GM21390 (cell line): ENCODE measurements around the gene RRM2.
"Not testable (repeated sequence)": the region's sequence is repeated elsewhere in the genome, so short reads cannot be mapped to it uniquely, and the experiment has no call there.

ENCODE experiments used
- ATAC-seq: cut with Tn5 transposase; IDR thresholded peaks from one replicate; pipeline ENCODE4 v1.9.1; 2021; ENCODE audit not compliant: unreplicated experiment

RRM2 gene

DNA sequence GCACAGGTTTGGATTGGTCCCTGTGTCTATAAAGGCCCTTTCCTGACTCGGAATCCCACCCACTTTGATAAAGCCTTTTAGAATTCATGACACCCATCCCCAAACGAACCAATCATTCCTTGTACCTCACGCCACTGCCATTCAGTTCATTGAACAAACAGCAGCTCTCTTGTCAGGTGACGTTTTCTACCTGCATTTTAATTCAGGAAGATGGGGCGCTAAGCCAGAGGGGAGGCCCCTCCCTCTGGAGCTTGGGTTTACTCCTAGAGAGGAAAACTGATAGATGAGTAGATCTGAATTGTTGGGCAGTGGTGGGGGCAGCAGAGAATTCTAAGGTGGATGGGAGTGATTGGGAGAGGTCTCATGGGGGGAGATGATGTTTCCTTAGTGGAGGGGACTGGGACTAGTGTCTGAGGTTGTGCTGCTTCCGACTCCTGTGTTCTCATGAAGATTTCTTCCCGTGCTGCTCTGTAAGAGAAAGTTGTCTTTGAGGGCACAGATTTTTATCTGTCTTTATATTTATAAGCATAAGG lies 9.6 kb downstream of the RRM2 start:
- no peak for ATAC-seq

DNA sequence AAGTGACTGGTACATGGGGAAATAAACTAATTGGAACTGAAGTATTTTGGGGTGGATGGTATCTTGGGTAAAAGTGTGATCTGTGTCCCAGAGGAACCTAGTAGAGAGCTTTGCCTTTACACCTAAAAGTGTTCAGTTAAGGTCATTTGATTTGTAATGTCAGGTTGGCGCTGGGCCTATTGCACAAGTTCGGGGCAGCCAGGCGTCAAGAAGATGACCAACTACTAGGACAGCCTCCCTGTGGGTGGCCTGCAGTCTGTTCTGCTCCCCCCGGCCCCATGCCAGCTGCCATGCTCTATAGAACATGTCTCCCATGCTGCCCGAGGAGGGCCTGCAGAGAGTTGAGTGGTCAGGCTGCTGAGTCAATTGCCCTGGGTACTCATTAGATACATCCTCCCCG lies 10.1 kb downstream of the RRM2 start:
- no peak for ATAC-seq

DNA sequence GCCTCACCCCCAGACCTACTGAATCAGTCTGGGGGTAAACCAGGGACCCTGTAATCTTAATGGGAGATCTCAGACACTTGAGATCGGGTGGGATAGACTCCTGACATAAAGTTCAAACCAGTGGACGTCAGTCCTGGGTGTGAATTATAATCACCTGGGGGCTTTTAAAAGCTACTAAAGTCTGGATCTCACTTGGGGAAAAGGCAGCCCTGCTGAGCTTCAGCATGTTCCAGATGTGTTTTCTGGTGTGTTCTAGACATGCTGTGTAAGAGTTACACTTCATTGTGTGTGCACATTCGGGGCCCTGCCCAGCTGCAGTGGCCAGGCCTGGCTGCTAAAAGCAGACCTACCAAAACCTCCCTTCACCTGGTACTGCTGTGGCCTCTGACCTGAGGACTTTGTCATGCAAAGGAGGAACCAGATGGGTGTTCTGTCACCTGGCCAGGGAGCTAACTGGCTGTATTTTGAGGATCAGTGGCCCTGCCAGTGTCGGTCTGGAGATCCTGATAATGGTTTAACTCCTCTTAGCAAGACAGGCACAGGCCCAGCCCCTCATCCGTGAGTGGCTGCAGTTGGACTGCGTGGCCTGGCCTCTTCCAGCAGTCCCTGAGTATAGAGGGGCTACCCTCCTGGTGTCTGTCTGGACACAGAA lies 10.6 kb downstream of the RRM2 start:
- no peak for ATAC-seq

GRCh38 chr2:10135296-10136089 lies 13.0 kb downstream of the RRM2 start:
- ATAC-seq: no peak

- no peak for ATAC-seq
Measured at GRCh38 chr2:10136101-10136934, 13.8 kb downstream of the RRM2 start.

GRCh38 chr2:10137053-10137843 lies 14.7 kb downstream of the RRM2 start:
- ATAC-seq: no peak

- no peak for ATAC-seq
Measured at GRCh38 chr2:10139536-10139935, 17.0 kb downstream of the RRM2 start.

GRCh38 chr2:10140841-10141610 lies 18.5 kb downstream of the RRM2 start:
- ATAC-seq: no peak

GRCh38 chr2:10141736-10142639 lies 19.4 kb downstream of the RRM2 start:
- no peak for ATAC-seq

DNA sequence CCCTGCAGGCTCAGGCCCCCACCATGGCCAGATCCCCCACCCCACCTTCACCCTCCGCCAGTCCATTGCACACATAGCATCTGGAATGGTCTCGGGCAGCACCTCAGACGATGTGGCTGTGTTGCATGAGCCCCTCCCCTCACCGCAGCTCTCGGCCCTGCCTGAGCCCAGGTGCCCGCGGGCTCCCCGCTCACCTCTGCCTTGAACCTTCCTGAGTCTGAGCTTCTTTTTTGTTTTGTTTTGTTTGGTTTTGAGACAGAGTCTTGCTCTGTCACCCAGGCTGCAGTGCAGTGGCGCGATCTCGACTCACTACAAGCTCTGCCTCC lies 20.1 kb downstream of the RRM2 start:
- ATAC-seq: no peak

DNA sequence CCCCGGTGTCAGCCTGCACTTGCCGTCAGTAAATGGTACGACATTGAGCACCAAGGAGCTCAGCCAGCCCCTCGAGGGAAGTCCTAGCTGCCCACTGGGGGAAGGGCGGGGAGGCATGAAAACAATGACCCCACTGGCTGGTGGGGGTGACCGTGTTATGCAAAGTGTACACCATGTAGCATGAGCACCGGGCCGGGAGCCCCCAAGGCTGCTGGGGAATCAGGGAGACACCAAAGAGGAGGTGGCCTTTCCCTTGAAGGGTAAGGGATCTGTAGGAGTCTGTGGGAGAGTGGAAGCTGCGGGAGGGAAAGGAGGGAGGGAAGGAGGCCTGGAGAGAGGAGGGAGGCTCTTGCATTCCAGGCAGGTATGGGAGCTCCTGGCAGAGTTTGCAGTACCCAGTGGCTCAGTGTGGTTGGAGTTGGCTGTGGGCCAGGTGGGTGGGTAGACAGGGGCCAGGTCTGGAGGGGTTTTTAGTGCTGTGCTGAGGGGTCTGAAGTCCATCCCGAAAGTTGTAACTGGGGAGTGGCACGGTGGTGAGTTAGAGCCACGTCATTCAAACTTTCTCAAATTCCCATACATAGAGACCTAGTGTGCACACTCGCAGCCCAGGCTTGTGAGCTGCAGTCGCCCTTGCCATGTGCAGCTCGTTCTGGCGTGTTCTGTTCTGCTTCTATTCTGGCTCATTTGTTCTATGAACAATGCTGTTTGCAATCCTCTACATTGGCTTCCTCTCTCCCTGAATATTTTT lies 22.4 kb downstream of the RRM2 start:
- ATAC-seq: no peak

DNA sequence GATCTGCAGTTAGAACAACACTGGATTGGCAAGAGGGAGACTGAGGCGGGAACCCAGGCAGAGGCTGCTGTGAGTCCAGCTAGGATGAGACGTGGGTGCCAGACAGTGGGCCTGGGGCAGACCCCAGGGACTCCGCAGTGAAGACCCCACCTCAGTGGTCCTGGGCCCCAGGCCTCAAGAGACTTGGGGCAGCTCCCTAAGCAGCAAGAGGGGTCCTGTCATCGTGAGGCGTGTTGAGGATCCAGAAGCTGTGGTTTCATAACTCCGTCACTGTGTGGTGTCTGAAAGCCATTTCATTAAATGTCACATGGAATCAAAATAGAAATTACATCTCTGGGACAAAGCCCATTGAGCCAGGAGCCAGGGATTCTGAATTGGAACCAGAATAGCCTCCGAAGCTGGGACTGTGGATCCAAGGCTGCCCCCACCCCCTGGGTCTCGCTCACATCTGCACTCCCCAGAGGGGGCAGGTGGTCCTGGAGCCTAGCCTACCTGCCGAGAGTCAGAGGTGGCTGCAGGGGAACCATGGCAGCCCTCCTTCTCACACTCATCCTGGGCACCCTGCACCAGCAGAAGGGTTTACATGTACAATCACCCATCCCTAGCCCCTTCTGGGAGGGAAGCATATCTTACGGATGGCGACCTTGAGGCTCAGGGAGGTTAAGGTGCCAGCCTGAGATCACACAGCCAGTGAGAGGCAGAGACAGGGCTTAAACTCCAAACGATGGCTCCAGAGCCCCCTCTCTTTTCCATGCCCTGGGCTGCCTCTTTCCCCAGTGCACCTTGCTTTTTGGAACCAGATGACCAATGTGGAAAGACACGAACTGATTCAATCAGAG lies 23.2 kb downstream of the RRM2 start:
- no peak for ATAC-seq

DNA sequence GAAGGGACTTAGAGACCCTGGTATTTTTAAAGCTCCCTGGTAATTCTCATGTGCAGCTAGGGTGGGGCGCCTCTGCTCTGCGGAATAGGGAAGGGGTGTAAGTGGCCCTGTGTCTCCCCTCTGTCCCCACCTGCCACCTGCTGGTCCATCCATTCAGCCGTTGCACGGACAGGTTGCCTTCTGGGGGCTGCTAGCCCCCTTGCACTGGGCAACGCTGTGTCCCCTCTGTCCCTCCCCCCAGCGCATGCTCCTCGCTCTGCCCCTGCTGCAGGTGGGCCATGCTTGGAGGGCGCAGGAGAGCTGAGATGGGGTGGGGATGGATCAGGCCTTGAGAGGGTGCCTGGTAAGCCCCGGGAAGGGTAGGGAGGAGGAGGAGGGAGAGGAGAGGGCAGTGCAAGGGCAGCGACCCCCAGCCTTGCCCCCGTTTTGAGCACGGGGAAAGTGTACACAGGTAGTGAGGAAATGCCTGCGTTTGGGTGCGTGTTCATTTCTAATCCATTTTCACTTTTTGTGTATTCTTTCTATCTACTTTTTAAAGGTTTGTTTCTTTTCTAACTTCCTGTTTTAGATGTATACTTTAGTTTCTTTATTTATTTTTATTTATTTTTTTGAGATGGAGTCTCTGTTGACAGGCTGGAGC lies 23.9 kb downstream of the RRM2 start:
- ATAC-seq: no peak

GRCh38 chr2:10147050-10147660 lies 24.6 kb downstream of the RRM2 start:
- ATAC-seq: not testable (repeated sequence)

DNA sequence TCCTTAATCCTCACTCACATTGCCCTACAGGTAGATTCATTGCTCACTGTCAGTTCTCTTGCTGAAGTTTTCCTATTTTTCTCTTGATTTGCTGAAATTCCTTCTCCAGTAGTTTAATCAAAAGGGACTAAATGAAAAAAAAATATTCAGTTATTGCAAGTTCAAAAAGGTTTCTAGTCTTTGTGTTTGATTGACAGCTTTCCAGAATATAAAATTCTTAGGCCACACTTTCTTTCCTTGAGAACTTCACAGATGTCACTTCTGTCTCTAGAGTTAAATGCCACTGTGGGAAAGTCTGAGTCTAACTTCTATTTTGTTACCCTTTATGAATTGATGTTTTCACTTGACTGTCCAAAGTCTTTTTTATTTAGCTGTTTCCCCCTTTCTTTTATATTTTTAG lies 25.7 kb downstream of the RRM2 start:
- no peak for ATAC-seq

DNA sequence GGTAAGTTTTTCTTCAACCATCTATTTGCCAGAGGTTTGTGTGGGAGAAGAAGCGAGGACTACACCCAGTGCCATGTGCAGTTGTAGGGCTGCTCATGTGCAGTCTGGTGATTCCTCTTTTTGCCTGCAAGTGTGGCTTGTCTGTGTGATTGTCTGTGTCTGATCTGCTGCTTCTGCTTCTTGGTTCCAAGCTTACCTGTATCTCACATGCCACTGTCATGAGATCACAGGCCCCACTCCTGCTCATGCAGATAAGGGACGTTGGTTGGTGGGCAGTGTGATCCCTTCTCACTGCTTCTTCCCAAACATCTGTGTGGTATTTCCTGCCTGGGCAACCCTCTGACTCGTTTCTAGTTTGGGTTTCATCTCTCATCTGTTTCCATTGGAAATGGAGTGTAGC lies 27.1 kb downstream of the RRM2 start:
- ATAC-seq: no peak

DNA sequence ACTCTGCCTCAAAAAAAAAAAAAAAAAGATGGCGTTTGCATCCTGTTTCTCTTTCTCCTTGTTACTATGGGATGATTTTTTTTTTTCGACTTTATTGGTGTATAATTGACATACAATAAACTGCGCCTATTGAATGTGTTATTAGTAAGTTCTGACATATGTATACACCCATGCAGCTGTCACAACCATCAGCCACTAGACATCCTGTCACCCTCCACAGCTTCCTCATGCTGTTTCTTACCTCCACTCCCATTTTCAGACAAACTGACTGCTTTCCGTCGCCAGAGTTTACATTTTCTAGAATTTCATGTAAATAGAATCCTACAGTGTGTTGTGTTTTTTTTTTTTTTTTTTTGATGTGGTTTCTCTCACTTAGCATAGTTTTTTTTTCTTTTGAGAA lies 27.9 kb downstream of the RRM2 start:
- no peak for ATAC-seq
